VCaP (cell line): ENCODE results near the gene SPINK2.

Experiments used
- H3K27ac ChIP-seq: fragments of 450-650 bp; 2 replicates; pipeline ENCODE4 v1.5.1; 2017
- TF ChIP-seq, protein P1 (sequence below): fragments of 450-650 bp; conservative IDR thresholded peaks from 2 replicates; pipeline ENCODE4 v1.5.1; 2017; ENCODE audit warnings: mild to moderate bottlenecking, moderate library complexity

The SPINK2 gene

GRCh38 chr4:56856656-56857055 is 35.2 kb upstream of the SPINK2 start:
- no peak overlapping the region for H3K27ac ChIP-seq
- TF ChIP-seq, protein P1, sequence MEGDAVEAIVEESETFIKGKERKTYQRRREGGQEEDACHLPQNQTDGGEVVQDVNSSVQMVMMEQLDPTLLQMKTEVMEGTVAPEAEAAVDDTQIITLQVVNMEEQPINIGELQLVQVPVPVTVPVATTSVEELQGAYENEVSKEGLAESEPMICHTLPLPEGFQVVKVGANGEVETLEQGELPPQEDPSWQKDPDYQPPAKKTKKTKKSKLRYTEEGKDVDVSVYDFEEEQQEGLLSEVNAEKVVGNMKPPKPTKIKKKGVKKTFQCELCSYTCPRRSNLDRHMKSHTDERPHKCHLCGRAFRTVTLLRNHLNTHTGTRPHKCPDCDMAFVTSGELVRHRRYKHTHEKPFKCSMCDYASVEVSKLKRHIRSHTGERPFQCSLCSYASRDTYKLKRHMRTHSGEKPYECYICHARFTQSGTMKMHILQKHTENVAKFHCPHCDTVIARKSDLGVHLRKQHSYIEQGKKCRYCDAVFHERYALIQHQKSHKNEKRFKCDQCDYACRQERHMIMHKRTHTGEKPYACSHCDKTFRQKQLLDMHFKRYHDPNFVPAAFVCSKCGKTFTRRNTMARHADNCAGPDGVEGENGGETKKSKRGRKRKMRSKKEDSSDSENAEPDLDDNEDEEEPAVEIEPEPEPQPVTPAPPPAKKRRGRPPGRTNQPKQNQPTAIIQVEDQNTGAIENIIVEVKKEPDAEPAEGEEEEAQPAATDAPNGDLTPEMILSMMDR: no peak

GRCh38 chr4:56850910-56851309 is 29.4 kb upstream of the SPINK2 start:
- no peak overlapping the region for H3K27ac ChIP-seq
- TF ChIP-seq, protein P1: no peak

DNA sequence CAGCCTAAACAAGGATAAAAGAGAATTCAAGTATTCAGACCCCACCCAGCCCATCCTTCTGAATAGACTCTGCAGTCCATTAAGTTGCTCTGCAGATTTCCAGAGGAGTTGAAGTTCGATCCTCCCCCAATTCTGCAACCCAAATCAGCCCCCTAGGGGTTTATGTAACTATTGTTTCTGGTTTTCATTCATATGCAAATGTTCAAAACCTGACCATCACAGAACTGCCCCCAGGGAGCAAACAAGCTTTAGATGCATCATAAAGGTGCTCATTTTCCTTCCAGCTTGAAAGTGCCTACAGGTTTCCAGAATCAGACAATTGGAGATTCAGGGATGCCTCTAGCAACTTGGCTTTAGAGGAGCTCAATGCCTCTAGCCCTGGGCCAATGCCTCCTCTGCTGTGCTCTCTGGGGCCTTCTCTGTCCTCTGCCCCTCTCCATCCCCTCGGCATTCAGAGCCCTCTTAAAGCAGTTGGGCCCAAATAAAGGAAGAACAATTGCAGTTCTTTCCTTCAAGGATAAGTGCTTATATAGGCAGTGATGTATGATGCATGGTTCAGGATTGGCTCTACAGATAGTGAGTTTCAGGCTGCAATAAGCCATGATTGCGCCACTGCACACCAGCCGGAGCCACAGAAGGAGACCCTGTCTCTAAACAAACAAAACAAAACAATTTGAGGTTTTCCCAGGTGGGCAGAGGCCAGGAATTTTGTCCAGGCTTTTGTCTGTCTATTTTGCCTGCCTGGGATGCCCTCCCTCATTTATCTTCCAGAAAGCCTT is 23.5 kb upstream of the SPINK2 start:
- TF ChIP-seq, protein P1: no peak
- H3K27ac ChIP-seq: no peak overlapping the region

GRCh38 chr4:56843421-56843899 is 22.0 kb upstream of the SPINK2 start:
- TF ChIP-seq, protein P1: no peak

DNA sequence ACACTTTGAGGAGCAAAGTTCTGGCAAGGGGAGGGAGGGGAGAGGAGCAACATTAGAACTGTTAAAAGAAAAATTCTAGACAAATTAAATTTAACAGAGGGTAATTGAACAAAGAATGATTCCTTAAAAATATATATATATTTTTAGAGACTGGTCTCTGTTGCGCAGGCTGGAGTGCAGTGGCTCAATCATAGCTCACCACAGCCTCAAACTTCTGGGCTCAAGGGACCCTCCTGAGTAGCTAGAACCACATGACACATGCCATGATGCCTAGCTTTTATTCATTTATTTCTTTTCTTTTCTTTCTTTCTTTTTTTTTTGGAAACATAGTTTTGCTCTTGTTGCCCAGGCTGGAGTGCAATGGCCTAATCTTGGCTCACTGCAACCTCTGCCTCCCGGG is 19.1 kb upstream of the SPINK2 start:
- H3K27ac ChIP-seq: no peak overlapping the region
- TF ChIP-seq, protein P1: no peak

More at GRCh38 chr4:56843421-56843899, 22.0 kb upstream of the SPINK2 start:
- no peak overlapping the region for H3K27ac ChIP-seq

DNA sequence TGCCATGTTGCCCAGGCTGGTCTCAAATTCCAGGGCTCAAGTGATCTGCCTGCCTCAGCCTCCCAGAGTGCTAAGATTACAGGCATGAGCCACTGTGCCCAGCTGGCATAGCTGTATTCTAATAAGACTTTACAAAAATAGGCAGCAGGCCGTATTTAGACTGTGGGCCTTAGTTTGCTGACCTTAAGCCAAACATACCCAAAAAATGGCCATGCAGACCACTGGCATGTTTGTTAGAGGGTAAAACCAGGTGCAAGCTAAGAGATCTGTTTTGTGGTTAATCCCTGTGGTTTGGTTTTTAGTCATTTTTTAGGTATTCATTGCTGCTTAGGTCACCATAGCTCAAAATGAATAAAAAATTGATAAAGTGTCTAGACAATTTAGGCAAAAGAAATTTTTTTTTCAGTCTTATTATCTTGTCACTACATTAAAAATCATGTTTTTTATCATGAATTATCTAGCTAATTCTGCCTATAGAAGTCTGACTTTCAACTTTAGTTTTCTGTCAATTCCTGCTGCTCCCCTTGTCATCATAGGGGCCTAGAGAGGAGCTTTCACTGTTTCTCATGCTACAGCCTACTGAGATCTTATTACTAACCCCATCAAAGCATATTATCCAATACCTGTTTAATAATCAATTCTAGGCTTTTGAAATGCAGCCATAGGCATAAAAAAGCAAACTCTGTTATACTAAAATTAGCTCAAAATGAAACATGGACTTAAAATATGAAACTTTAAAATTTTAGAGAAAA is 7.5 kb upstream of the SPINK2 start:
- H3K27ac ChIP-seq: no peak overlapping the region
- TF ChIP-seq, protein P1: no peak

GRCh38 chr4:56823933-56824600 is 2.6 kb upstream of the SPINK2 start:
- H3K27ac ChIP-seq: no peak overlapping the region
- TF ChIP-seq, protein P1: no peak
